WI38 (cell line): ENCODE measurements around the gene SLC16A7.

Source experiments
- H3K4me3 ChIP-seq: 2 replicates; pipeline ENCODE4 v1.5.1; 2011; ENCODE audit warnings: low read depth, mild to moderate bottlenecking, control low read depth, low read length
- TF ChIP-seq, protein P1 (sequence below): IDR thresholded peaks from 2 replicates; pipeline ENCODE4 v1.5.1; 2012; ENCODE audit warnings: low read depth, mild to moderate bottlenecking, control low read depth, low read length

Gene SLC16A7

GRCh38 chr12:59665701-59666100, 69.9 kb downstream of the SLC16A7 start:
- no peak overlapping the region for H3K4me3 ChIP-seq
- TF ChIP-seq, protein P1, sequence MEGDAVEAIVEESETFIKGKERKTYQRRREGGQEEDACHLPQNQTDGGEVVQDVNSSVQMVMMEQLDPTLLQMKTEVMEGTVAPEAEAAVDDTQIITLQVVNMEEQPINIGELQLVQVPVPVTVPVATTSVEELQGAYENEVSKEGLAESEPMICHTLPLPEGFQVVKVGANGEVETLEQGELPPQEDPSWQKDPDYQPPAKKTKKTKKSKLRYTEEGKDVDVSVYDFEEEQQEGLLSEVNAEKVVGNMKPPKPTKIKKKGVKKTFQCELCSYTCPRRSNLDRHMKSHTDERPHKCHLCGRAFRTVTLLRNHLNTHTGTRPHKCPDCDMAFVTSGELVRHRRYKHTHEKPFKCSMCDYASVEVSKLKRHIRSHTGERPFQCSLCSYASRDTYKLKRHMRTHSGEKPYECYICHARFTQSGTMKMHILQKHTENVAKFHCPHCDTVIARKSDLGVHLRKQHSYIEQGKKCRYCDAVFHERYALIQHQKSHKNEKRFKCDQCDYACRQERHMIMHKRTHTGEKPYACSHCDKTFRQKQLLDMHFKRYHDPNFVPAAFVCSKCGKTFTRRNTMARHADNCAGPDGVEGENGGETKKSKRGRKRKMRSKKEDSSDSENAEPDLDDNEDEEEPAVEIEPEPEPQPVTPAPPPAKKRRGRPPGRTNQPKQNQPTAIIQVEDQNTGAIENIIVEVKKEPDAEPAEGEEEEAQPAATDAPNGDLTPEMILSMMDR, result no peak

GRCh38 chr12:59668674-59669073, 72.8 kb downstream of the SLC16A7 start:
- no peak overlapping the region for H3K4me3 ChIP-seq
- TF ChIP-seq, protein P1, result no peak

DNA sequence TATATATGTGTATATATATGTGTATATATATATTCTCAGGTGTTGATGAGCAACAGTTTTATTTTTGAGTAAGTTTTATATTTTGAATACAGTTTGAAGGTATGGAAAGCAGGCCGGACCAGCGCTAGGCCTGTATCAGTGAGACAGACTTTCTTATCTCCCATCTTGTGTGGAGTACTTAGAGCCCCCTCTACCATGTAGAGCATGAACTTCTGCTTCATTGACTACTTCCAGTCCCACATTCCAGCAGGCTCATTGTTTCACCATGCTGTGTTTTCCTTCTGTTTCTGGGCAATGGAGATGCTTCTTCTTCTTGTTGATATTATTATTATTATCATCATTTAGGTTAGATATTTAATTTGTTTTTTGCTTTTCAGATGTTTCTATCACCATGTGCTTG, 76.4 kb downstream of the SLC16A7 start:
- no peak overlapping the region for H3K4me3 ChIP-seq

GRCh38 chr12:59675461-59675860, 79.6 kb downstream of the SLC16A7 start:
- TF ChIP-seq, protein P1, result no peak
- H3K4me3 ChIP-seq, result no peak overlapping the region

More for the DNA sequence above, 76.4 kb downstream of the SLC16A7 start:
- TF ChIP-seq, protein P1, result no peak

DNA sequence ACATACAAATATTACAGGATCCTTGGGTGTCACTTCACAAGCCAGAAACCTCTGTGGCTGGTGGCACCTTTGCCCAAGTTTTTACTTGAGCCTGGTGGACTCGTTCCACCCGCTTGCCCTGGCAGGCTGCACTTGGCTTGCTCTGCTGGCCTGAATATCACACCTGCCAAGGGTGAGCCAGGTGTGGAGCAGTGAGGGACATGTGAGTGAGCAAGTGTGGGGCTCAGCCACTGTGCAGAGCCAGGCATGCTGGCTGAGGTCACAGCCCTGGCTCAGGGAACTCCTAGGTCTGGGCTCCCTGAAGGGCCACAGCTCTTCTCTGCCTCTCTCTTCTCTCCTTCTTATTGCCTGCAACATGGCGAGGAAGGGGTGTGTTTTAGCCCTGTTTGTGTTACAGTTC, 82.0 kb downstream of the SLC16A7 start:
- H3K4me3 ChIP-seq, result no peak overlapping the region
- TF ChIP-seq, protein P1, result no peak

- H3K4me3 ChIP-seq, result no peak overlapping the region
- TF ChIP-seq, protein P1, result no peak
Measured at GRCh38 chr12:59678759-59679411, 83.1 kb downstream of the SLC16A7 start.

GRCh38 chr12:59689776-59690175, 93.9 kb downstream of the SLC16A7 start:
- H3K4me3 ChIP-seq, result no peak overlapping the region
- TF ChIP-seq, protein P1, result no peak
